Embryonic facial prominence (tissue), 1 donor: Measurements from ENCODE around the gene CCND3.

ENCODE experiments used
- DNase-seq: peaks from one replicate; pipeline ENCODE4 v3.0.0-alpha.2; 2016; ENCODE audit errors: extremely low spot score

Gene CCND3

DNA sequence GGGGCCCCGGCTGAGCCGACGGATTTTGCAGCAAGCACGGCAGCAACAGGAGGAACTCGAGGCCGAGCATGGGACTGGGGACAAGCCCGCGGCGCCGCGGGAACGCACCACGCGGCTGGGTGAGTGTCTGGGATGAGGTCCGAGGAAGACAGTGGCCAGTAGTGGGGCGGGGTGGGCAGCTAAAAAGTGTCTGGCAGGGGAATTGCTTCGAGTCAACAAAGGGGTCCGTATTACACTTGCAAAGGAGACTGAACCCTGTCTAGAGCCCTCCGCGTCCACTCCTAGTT, 20.0 kb downstream of the CCND3 start:
- no peak for DNase-seq

DNA sequence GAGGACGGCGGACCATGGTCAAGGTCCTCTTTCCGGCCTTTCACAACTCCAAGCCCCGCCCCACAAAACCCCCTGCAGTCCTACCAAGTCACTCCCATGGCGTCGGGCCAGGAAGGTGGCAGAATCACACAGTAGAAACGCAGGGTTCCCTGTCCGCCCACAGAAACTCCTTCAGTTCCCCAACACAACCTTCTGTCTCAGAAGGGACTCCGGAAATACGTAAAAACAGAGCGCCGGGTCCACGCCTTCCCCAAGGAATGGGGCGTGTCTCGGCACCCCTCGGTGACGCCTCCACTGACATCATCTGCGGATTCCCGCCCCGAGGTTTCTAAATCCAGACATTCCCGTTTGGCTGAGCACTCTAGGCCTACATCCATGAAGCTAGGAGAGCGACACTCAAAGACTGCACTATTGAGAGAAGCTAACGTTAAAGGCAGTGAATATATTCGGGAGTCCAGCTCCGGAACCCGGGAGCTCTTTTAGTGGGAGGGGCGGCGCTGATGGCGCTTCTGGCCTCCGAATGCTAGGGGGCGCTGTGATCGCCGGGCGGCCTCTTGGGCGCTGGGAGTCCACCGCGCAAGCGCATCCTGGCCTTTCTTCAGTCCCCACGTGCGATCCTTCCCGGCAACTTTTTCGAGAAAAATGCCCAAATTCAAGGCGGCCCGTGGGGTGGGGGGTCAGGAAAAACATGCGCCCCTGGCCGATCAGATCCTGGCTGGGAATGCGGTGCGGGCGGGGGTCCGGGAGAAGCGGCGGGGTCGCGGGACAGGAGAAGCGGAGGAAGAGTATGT, 20.5 kb downstream of the CCND3 start, which contains the start of the genes BYSL and MED20:
Gene BYSL (plus strand): TSS at position 579 of the 791 bp plus-strand sequence. CDS start 64 bp downstream, at position 643.
Gene MED20 (minus strand): TSS at position 219 of the 791 bp plus-strand sequence. CDS start 121 bp downstream, at position 98.
- DNase-seq, result peak; percentile 91

DNA sequence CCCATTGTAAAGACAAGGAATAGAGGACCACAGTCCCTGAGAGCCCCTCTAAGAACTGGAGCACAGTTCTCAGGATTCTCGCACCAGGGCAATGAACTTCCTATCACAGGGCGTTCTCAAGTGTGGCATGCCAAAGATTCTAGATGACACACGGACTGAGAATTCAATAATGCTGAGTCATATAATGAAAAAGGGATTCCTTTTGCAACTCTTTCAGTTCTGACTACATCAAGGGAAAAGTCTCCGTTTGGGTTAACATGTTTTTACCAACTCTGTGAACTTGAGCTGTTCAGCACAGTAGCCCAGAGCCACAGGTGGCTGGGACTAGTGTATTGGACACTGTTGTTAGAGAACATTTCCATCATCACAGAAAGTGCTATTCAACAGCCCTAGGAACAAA, 24.1 kb downstream of the CCND3 start:
- no peak for DNase-seq

DNA sequence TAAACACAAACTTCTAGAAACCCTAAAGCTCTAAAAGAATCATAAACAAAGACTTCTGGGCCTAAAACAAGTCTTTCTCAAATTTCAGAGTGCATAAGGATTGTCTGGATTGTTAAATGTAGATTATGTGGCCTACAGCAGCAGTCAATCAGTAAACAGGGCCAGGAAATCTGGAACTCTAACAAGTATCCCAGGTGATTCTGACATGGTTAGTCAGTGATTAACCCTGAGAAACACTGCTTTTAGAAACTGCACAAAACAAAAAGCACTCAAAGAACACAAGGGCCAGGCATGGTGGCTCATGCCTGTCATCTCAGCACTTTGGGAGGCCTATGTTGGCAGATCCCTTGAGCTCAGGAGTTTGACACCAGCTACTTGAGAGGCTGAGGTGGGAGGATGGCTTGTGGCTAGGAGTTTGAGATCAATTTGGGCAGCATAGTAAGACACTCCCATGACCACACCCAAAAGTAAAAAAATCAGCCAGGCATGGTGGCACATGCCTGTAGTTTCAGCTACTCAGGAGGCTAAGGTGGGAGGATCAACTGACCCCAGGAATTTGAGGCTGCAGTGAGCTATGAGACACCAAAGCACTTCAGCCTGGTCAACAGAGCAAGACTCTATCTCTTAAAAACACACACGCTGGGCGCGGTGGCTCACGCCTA, 26.6 kb downstream of the CCND3 start:
- DNase-seq, result no peak

DNA sequence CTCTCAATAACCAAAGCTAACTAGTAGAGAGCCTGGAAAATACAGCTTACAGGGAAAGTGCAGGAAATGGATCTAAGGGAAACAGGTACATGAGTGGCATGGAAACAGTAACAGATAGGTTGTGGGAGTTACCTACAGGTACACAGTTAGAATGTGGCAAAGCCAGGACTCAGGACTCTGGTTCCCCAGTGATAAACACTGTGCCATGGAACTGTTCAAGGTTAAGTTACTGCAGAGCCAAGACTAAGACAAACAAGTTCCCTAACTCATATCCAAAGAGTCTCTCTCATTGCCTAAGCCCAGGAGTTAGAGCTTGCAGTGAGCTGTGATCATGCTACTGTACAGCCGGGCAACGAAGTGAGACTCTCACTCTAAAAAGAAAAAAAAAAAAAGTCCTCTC, 27.3 kb downstream of the CCND3 start:
- DNase-seq, result no peak

DNA sequence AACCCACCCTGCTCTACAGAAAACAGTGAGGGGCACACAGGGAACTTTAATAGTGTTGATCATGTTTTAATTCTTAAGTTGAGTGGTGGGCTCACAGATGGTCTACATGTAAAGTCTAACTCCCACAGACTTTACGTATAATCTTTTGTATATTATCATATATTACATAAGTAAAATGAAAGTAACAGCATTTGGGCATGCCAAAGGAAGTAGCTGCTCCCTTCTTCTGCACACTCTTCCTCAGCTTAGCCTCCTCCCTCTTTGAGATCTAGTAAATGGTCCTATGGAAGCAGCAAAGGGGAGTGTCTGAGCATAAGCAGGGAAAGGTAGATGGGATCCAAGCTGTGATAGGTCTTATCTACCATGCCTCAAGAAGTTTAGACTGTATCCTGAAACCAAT, 31.9 kb downstream of the CCND3 start:
- DNase-seq, result no peak

DNA sequence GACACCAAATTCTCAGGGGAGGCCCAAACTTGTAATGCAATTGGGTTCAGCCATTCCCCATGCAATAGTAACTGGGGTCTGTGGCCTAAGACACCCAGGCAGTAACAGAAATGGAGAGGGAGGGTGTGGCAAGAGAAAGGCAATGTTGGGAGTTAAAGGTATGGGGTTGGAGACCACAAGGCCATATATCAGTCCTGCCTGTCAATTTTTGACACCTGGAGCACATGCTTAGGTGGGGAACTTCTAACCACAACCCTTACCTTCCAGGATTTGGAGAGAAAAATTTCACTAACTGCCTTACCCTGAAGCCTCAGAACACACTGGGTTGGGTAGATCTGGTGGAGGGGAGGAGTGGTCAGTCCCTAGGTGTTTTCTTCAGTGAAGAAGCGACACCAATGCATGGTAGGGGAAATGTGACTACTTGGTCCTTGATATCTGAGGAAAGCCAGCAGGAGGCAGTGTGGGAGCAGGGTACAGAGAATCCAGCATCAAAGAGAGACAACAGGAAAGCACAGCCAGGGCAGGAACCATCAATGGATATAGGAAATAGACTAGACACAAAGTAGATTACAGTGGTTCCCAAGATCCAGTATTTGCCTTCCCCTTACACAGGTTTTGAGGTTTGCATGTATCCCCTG, 39.6 kb downstream of the CCND3 start:
- DNase-seq, result no peak

DNA sequence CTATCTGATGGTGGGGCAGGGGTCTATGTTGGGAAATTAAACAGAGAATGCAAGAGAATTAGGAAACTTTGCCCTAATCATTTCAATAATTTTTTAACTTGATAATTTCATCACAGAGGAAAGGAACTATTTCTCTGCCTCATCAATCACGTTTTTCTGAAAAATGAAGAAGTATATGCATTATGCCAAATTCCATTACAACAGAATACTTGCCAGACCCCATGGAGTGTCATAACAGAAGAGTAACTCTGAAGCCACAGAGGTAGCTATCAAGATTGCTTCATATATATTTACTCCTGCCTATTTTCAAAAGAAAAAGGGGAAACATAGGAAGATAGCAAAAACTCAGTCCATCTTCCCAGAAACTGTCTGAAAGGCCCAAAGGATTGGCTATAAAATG, 40.7 kb downstream of the CCND3 start:
- DNase-seq, result no peak

DNA sequence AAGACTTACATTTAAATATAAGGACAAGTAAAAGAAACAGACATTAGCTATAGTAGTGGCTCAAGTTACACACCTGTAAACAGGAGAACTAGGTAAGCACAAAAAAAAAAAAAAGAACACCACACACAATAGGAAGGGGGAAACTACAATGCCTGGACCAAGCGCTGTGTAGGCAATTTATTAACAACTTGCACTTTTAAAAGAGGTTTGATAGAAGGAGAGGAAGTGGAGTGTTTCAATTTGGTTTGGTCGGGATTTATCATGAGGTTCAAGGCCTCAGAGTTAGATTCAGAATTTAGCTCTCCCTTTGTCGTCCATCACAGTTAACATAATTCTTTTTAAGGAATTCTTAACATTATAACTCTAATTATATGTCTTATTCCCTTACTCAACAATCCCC, 45.3 kb downstream of the CCND3 start:
- DNase-seq, result no peak

DNA sequence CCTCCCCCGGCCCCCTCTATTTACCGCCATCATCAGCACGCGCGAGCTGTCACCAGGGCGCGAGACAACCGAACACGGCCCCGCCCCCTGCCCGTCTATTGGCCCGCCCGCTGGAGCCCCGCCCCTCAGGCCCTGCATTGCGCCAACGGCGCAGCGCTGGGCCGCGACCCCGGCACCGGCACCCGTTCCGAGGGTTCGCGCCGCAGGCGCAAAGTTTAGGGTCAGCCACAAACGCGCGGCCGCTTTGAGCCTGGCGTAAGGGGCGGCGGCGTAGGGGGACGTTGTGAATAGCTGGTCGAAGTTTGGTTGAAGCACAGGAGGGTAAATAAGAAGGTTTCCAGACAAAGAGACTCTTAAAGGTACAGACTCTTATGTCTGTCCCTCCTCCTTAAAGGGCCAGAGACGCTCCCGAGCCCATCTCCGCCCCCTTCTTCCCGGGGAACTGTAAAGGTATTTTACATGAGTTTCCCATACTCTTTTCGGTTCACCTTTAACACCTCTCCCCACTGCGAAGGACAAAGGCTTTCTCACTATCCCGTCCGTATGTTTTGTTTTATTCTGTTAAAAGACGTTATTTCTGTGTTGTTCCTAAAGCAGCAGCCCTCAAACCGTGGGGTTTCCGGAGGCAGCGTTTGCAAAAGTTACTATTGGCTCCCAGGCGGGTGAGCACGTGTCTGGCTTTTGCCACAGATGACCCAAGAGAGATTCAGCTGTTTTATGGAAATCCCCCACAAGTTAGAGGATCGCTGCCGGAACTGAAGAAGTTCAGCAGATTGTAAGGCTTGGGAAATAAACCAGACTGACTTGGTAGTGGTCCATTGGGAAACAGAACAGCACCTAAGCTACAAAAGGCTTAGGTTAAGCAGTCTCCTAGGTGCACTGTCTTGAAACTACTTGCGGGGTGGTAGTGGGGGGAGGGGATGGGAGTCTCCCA, 46.0 kb downstream of the CCND3 start, which contains the start of gene USP49:
Gene USP49 (minus strand): TSS at position 76 of the 934 bp plus-strand sequence. CDS start 88,392 bp downstream, outside the sequence.
- peak; percentile 88 for DNase-seq

DNA sequence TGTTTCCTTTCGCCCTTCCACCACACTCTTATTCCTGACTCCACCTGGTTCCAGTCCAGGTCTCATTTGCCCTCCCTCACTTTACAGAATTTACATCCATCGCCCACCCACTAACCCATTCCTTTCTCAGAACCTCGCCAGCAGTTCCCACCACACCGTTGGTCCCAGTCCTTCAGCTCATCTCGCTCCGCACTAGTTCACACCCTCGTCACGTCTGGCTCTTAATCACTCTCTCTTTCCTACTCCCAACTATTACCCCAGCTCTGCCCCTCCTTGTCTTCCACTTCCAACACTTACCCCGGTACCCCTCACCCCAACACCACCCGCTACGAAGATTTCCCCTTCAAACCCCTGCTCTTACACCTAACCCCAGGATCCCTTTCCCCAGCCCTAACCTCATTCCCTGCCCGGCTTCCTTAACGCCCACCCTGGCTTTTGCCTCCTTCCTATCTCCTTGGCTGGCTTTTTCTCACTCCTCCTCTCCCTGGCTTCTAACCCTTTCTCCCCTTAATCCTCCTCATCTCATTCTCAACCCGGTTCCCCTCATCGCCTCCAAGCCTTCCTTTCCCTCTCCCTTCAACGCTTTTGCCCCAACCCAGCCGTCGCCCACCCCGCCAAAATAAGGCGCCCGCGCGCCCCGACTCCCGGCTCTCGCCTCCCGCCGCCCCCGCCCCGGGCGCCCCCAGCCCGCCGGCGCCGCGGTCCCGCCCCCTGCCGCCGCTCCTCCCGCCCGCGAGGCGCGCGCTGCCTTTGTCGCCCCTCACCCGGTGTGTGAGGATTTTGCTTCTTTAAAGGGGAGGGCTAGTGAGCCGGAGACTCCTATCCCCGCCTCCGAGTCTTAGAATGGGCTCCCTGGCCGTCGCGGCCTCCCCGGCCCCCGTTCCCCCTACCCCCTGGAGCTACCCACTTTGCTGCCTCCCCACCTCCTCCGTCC, 47.0 kb downstream of the CCND3 start:
- DNase-seq, result no peak

DNA sequence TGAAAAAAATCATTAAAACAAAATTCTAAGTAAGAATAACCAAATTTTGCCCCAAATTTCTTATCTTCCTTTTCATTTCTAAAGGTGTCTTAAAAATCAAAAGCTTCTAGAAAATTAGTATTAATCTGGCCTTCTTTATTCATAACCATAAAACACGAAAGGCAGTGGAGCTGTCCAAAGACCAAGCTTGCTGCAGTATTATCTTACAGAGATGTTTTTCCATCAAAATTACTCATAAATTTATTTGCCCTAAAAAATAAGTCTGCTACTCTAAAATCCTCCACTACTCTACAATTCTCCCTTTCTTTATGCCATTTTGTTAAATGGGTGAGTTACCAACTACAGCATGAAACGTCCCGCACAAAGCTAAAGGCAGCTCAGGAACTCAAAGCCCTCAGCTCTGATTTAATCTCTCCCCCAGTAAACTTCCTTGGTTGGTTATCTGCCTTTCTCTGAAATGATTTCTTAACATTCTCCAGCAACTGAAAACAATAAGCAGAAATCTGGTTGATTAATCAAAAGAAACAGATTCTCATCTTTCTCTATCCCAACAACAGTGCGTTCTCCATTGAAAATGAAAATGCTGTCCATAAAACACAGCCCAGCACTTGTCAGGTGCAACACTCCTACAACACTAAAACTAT, 48.6 kb downstream of the CCND3 start:
- no peak for DNase-seq

DNA sequence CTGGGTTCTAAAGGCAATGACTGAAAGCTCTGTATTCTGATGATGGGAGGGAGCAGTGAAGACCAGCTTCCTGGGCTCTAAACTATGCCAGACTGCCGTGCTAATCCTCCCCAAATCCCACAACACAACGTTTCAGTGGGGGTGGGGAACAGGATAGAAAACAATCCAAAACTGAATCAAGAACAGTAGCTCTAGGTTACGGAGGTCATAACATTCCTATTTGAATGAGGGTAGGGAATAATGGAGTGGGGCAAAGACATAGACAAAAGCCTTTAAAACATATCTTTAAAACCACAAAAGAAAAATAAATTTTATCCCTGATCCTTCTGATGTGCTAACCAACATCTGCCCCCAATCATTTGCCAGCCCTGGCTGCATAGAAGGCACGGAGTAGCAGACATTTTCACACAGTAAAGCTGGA, 54.3 kb downstream of the CCND3 start:
- DNase-seq, result no peak

DNA sequence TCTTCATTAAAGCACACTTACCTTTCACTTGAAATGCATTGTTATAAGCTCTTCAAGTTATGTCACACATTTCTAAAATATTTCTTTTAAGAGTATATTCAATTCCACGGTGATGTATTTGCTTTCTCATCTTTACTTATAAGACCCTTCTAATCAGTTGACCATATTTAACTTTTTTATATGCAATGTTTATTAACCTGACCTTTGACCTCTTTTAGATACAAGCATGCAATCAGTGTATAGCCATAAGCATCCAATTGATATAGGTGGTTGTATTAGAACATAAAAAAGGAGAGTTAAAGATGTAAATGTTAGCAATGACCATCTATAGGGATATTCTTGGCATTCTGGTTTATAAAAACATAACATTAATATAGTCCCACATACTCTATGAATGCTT, 55.7 kb downstream of the CCND3 start:
- DNase-seq, result no peak

DNA sequence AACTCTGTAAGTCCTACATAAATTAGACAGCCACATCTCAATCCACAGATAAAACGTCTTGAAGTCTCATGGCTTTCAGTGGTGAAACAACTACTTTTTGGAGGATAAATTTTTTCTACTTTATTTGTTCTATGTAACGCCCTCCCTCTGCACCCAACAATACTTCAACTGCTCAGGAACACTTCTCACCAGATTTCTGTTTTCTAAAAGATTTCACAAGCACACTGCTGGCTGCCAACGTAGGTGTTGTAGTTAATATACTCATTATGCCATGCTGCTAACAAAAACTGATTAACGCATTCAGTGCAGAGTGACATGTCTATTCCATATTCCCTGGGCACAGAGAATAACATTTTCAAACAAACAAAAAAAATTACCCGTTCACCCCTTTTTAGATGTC, 56.7 kb downstream of the CCND3 start:
- DNase-seq, result no peak
